Mesenchymal stem cell (in vitro differentiated cells and primary cell): Measurements from ENCODE around the gene BRD9.

Source experiments
- DNase-seq: peaks from one replicate; pipeline ENCODE4 v3.0.0-alpha.2; 2013
- H2AFZ ChIP-seq: one replicate; pipeline ENCODE4 v1.6.1; 2013; ENCODE audit warnings: low read depth, mild to moderate bottlenecking, control low read depth, inconsistent platforms, low read length, moderate library complexity
- H2AK5ac ChIP-seq: 2 replicates; pipeline ENCODE4 v1.6.1; 2013; ENCODE audit warnings: low read length, moderate library complexity, mild to moderate bottlenecking, inconsistent platforms; ENCODE audit not compliant: severe bottlenecking
- H2BK120ac ChIP-seq: one replicate; pipeline ENCODE4 v1.6.1; 2013; ENCODE audit warnings: low read depth, mild to moderate bottlenecking, inconsistent platforms, low read length, moderate library complexity
- H2BK12ac ChIP-seq, 2 experiments: one replicate each; pipeline ENCODE4 v1.6.1; 2013; ENCODE audit warnings: inconsistent platforms in 2 of 2, low read length in 2 of 2, mild to moderate bottlenecking in 2 of 2, moderate library complexity in 2 of 2, control low read depth in 1 of 2
- H2BK15ac ChIP-seq: one replicate; pipeline ENCODE4 v1.6.1; 2013; ENCODE audit warnings: mild to moderate bottlenecking, low read depth, inconsistent platforms; ENCODE audit not compliant: poor library complexity, severe bottlenecking
- H2BK5ac ChIP-seq: 2 replicates; pipeline ENCODE4 v1.6.1; 2013; ENCODE audit warnings: low read depth, mild to moderate bottlenecking, low read length, control low read depth, inconsistent platforms; ENCODE audit not compliant: poor library complexity, severe bottlenecking
- H3K14ac ChIP-seq, 2 experiments: one replicate each; pipeline ENCODE4 v1.6.1; 2013; ENCODE audit warnings: inconsistent platforms in 2 of 2, low read length in 2 of 2, control low read depth in 1 of 2, mild to moderate bottlenecking in 1 of 2, moderate library complexity in 1 of 2
- H3K18ac ChIP-seq, 2 experiments: one replicate each; pipeline ENCODE4 v1.6.1; 2013; ENCODE audit warnings: inconsistent platforms in 2 of 2, low read length in 2 of 2, control low read depth in 1 of 2, low read depth in 1 of 2, mild to moderate bottlenecking in 1 of 2
- H3K23ac ChIP-seq, 2 experiments: one replicate each; pipeline ENCODE4 v1.6.1; 2013; ENCODE audit warnings: inconsistent platforms in 2 of 2, low read length in 2 of 2, mild to moderate bottlenecking in 2 of 2, moderate library complexity in 2 of 2, control low read depth in 1 of 2
- H3K27ac ChIP-seq: 2 replicates; pipeline ENCODE4 v1.5.1; 2013; ENCODE audit warnings: mild to moderate bottlenecking, moderate library complexity, low read length, control low read depth, inconsistent platforms; ENCODE audit not compliant: poor library complexity, severe bottlenecking
- H3K27me3 ChIP-seq, 2 experiments: 2 replicates each; pipeline versions ENCODE4 v1.6.1 to v1.7.0; 2013; ENCODE audit warnings: low read length in 2 of 2, mild to moderate bottlenecking in 2 of 2, moderate library complexity in 2 of 2, control low read depth in 1 of 2, inconsistent platforms in 1 of 2; ENCODE audit not compliant: control insufficient read depth in 1 of 2, insufficient read depth in 1 of 2
- H3K36me3 ChIP-seq, 2 experiments: 2 replicates each; pipeline versions ENCODE4 v1.6.1 to v1.7.0; 2013; ENCODE audit warnings: low read length in 2 of 2, control low read depth in 1 of 2, inconsistent platforms in 1 of 2, low read depth in 1 of 2, mild to moderate bottlenecking in 1 of 2; ENCODE audit not compliant: insufficient read depth in 2 of 2, control insufficient read depth in 1 of 2
- H3K4ac ChIP-seq, 2 experiments: one replicate each; pipeline ENCODE4 v1.6.1; 2013; ENCODE audit warnings: inconsistent platforms in 2 of 2, low read length in 2 of 2, mild to moderate bottlenecking in 2 of 2, moderate library complexity in 2 of 2, control low read depth in 1 of 2, low read depth in 1 of 2
- H3K4me1 ChIP-seq: 2 replicates; pipeline ENCODE4 v1.6.1; 2013; ENCODE audit warnings: low read depth, low read length, control low read depth; ENCODE audit not compliant: control insufficient read depth, insufficient read depth
- H3K4me2 ChIP-seq: 2 replicates; pipeline ENCODE4 v1.6.1; 2013; ENCODE audit warnings: low read length, mild to moderate bottlenecking, inconsistent platforms; ENCODE audit not compliant: poor library complexity, severe bottlenecking
- H3K4me3 ChIP-seq, 2 experiments: 2 replicates each; pipeline versions ENCODE4 v1.5.1 to v1.7.0; 2013; ENCODE audit warnings: low read length in 2 of 2, mild to moderate bottlenecking in 2 of 2, control low read depth in 1 of 2, low read depth in 1 of 2; ENCODE audit not compliant: insufficient read depth in 1 of 2
- H3K79me1 ChIP-seq: replicated peaks from 2 replicates; pipeline ENCODE4 v1.6.1; 2013; ENCODE audit warnings: mild to moderate bottlenecking, control low read depth, low read length, inconsistent platforms; ENCODE audit not compliant: poor library complexity, severe bottlenecking
- H3K9ac ChIP-seq: 2 replicates; pipeline ENCODE4 v1.7.0; 2013; ENCODE audit warnings: mild to moderate bottlenecking, low read length, moderate library complexity
- H3K9me3 ChIP-seq: 2 replicates; pipeline ENCODE4 v1.7.0; 2013; ENCODE audit warnings: mild to moderate bottlenecking, low read length; ENCODE audit not compliant: control insufficient read depth
- H4K8ac ChIP-seq: one replicate; pipeline ENCODE4 v1.6.1; 2013; ENCODE audit warnings: inconsistent platforms, mild to moderate bottlenecking, low read length, moderate library complexity
- H4K91ac ChIP-seq: one replicate; pipeline ENCODE4 v1.6.1; 2013; ENCODE audit warnings: mild to moderate bottlenecking, low read length, inconsistent platforms
- WGBS: methylation state at CpG from one replicate; pipeline ENCODE4 v1.1.7; 2013; ENCODE audit warnings: mixed read lengths; 5-methylcytosine and 5-hydroxymethylcytosine counted together

The BRD9 gene

GRCh38 chr5:914174-914573 lies 21.6 kb upstream of the BRD9 start:
- H3K23ac ChIP-seq, result no peak overlapping the region
- peaks cover 15% of the 10 kb centered on the region for H3K4me1 ChIP-seq
- H3K4me2 ChIP-seq, result no peak overlapping the region
- no peak overlapping the region for H4K91ac ChIP-seq
- no peak overlapping the region for H4K8ac ChIP-seq
- H3K4ac ChIP-seq, result no peak overlapping the region
- no peak overlapping the region for H2AFZ ChIP-seq
- H2BK5ac ChIP-seq, result no peak overlapping the region
- H2AK5ac ChIP-seq, result no peak overlapping the region
- H3K9ac ChIP-seq, result no peak overlapping the region
- H2BK15ac ChIP-seq, result no peak overlapping the region
- 92% methylated on average over 14 of the region's 14 CpGs for WGBS
- H3K9me3 ChIP-seq, result no peaks in the 10 kb centered on the region
- no peak overlapping the region for H3K14ac ChIP-seq
- no peak overlapping the region for H2BK120ac ChIP-seq
- peaks cover 25 to 31% of the 10 kb centered on the region in 2 experiments for H3K36me3 ChIP-seq
- H3K79me1 ChIP-seq, result peaks cover 3% of the 10 kb centered on the region
- no peak overlapping the region for H3K27ac ChIP-seq
- no peaks in the 10 kb centered on the region for H3K27me3 ChIP-seq
- no peak overlapping the region for H3K18ac ChIP-seq
- no peak for DNase-seq
- no peak overlapping the region for H3K4me3 ChIP-seq
- H2BK12ac ChIP-seq, result no peak overlapping the region

- H3K27ac ChIP-seq, result no peak overlapping the region
- H4K91ac ChIP-seq, result no peak overlapping the region
- H2BK5ac ChIP-seq, result no peak overlapping the region
- peak overlapping the region in 1 of 2 experiments; percentile 54 for H3K18ac ChIP-seq
- peaks cover 13% of the 10 kb centered on the region for H3K4me1 ChIP-seq
- peak overlapping the region in 1 of 2 experiments; percentile 43 for H3K4me3 ChIP-seq
- peak; percentile 97 for DNase-seq
- peak overlapping the region; percentile 6 for H2AFZ ChIP-seq
- H2BK15ac ChIP-seq, result no peak overlapping the region
- H3K23ac ChIP-seq, result no peak overlapping the region
- no peak overlapping the region for H3K4ac ChIP-seq
- 73% methylated on average over 44 of the region's 44 CpGs for WGBS
- H3K36me3 ChIP-seq, result peaks cover 33 to 42% of the 10 kb centered on the region in 2 experiments
- peak overlapping the region; percentile 2 for H4K8ac ChIP-seq
- peak overlapping the region in 1 of 2 experiments; percentile 82 for H3K14ac ChIP-seq
- peak overlapping the region in 1 of 2 experiments; percentile 65 for H2BK12ac ChIP-seq
- peaks cover 3% of the 10 kb centered on the region for H3K79me1 ChIP-seq
- H3K4me2 ChIP-seq, result peak overlapping the region; percentile 48
- no peak overlapping the region for H2BK120ac ChIP-seq
- no peak overlapping the region for H2AK5ac ChIP-seq
- H3K9me3 ChIP-seq, result no peaks in the 10 kb centered on the region
- no peak overlapping the region for H3K9ac ChIP-seq
- H3K27me3 ChIP-seq, result no peaks in the 10 kb centered on the region
Observed at GRCh38 chr5:912280-913091, 19.9 kb upstream of the BRD9 start.

- Histone ChIP-seq H3K9ac (no peak overlapping the region), H2AFZ (no peak overlapping the region), H2BK15ac (no peak overlapping the region), H3K4me2 (no peak overlapping the region), H2AK5ac (no peak overlapping the region), H3K4me1 (peaks cover 13% of the 10 kb centered on the region), H2BK5ac (no peak overlapping the region), H3K27me3 (no peaks in the 10 kb centered on the region), H3K36me3 (peaks cover 32 to 42% of the 10 kb centered on the region in 2 experiments), H2BK12ac (no peak overlapping the region), H3K18ac (no peak overlapping the region), H3K79me1 (peaks cover 3% of the 10 kb centered on the region), H3K4me3 (no peak overlapping the region), H3K27ac (no peak overlapping the region), H3K23ac (no peak overlapping the region), H3K9me3 (no peaks in the 10 kb centered on the region), H3K4ac (no peak overlapping the region), H4K8ac (no peak overlapping the region), H2BK120ac (no peak overlapping the region), H4K91ac (no peak overlapping the region), H3K14ac (no peak overlapping the region)
- peak; percentile 74 for DNase-seq
- WGBS, result 88% methylated on average over 11 of the region's 11 CpGs
Observed at GRCh38 chr5:911601-912000, 19.0 kb upstream of the BRD9 start.

GRCh38 chr5:910769-911160 lies 18.2 kb upstream of the BRD9 start:
- Histone ChIP-seq H2BK120ac (no peak overlapping the region), H3K27ac (no peak overlapping the region), H2AK5ac (no peak overlapping the region), H2BK12ac (no peak overlapping the region), H3K4me2 (no peak overlapping the region), H3K79me1 (peaks cover 3% of the 10 kb centered on the region), H3K36me3 (peaks cover 28 to 36% of the 10 kb centered on the region in 2 experiments), H3K9ac (no peak overlapping the region), H3K4me3 (no peak overlapping the region), H3K18ac (no peak overlapping the region), H2BK15ac (no peak overlapping the region), H2BK5ac (no peak overlapping the region), H3K4me1 (peaks cover 13% of the 10 kb centered on the region), H3K14ac (no peak overlapping the region), H3K27me3 (no peaks in the 10 kb centered on the region), H3K23ac (no peak overlapping the region), H4K91ac (no peak overlapping the region), H3K4ac (no peak overlapping the region), H2AFZ (no peak overlapping the region), H4K8ac (no peak overlapping the region), H3K9me3 (no peaks in the 10 kb centered on the region)
- no peak for DNase-seq
- WGBS, result 98% methylated on average over 7 of the region's 7 CpGs
